ENCODE measurements around the gene RXRB. TPM values are rescaled to one million over a fixed set of nuclear protein-coding genes. Genes with fewer than 3 reads are reported as not detected.

Gene RXRB
- total and polyA plus RNA-seq, 10 of the 15 experiments (the other 5 are each of a cell fraction or from before 2014, with no cell fraction given), result 0.71 to 35.0 (median 20.4) TPM

DNA sequence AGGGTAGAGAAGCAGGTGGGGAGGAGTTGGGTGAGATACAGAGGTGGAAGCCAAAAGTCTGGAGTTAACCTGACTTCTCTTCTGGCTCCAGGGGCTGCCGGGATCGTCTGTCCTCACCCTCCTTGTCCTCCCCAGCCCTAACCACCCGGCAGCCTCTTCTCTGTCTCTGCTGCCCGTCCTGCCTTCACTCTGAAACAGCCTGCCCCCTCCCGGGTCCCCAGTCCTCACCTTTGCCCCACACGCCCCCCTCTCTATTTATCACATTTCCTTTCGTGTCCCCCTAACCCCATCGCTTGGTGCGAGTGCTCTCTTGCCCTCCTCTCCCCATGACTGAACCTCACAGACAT, 13.5 kb upstream of the RXRB start:
- Histone ChIP-seq H3K27ac (ENCODE audit: control insufficient read depth, insufficient read depth) (no peak overlapping the region), H3K36me3 (ENCODE audit: control insufficient read depth in 2 of 2, insufficient read depth in 2 of 2, low read length in 1 of 2) (peaks cover 0 to 5% of the 10 kb centered on the region in 2 experiments; a peak in 2 of 4 replicates), H3K9me3 (replicated peaks; ENCODE audit: control insufficient read depth, insufficient read depth, low read length) (no peaks in the 10 kb centered on the region), H3K4me2 (ENCODE audit: control insufficient read depth, insufficient read depth) (no peak overlapping the region), H3K79me2 (ENCODE audit: control insufficient read depth, insufficient read depth, low read length) (no peaks in the 10 kb centered on the region), H2AFZ (ENCODE audit: control insufficient read depth, low read depth, low read length) (no peak overlapping the region), H3K9ac (ENCODE audit: control insufficient read depth, insufficient read depth, low read length) (no peak overlapping the region), H3K4me3 (no peak overlapping the region), H3K4me1 (ENCODE audit: control insufficient read depth, insufficient read depth, low read length) (peaks cover 10% of the 10 kb centered on the region), H3K27me3 (replicated peaks in 1 of 2; ENCODE audit: control insufficient read depth in 2 of 2, insufficient read depth in 2 of 2, low read length in 1 of 2) (peaks cover 2 to 3% of the 10 kb centered on the region in 2 experiments; a peak in 3 of 4 replicates), H4K20me1 (ENCODE audit: control insufficient read depth, insufficient read depth) (no peaks in the 10 kb centered on the region; the same call in 1 of the 2 replicates)
- DNase-seq (ENCODE audit: low read depth, low spot score) (no peak), FAIRE-seq (no peak), ATAC-seq (peak; percentile 9)
- in situ Hi-C loops (cut with MboI) (no loop called here), intact Hi-C loops (cut with micrococcal nuclease; ENCODE audit: unreplicated experiment) (no loop called here)
- POLR2A ChIA-PET, result no interaction called here
- CTCF ChIA-PET, result no interaction called here
- no TSS peak for BruUV-seq (replicated peaks)
- 29% methylated on average over 8 of the region's 9 CpGs for WGBS (ENCODE audit: insufficient coverage, insufficient replicate concordance, low lambda C conversion rate, missing lambda C conversion rate)
- TF ChIP-seq NR2C2 (IDR thresholded peaks at IDR 0.05; ENCODE audit: borderline replicate concordance, control insufficient read depth, insufficient read length, low read depth), result no peak
- TF ChIP-seq MYC (IDR thresholded peaks at IDR 0.05; ENCODE audit: insufficient read depth, insufficient read length, insufficient replicate concordance, low read length, severe bottlenecking), result no peak
- no peak for TF ChIP-seq SMC3 (IDR thresholded peaks at IDR 0.05; ENCODE audit: borderline replicate concordance, low read length)
- TF ChIP-seq, protein P1, sequence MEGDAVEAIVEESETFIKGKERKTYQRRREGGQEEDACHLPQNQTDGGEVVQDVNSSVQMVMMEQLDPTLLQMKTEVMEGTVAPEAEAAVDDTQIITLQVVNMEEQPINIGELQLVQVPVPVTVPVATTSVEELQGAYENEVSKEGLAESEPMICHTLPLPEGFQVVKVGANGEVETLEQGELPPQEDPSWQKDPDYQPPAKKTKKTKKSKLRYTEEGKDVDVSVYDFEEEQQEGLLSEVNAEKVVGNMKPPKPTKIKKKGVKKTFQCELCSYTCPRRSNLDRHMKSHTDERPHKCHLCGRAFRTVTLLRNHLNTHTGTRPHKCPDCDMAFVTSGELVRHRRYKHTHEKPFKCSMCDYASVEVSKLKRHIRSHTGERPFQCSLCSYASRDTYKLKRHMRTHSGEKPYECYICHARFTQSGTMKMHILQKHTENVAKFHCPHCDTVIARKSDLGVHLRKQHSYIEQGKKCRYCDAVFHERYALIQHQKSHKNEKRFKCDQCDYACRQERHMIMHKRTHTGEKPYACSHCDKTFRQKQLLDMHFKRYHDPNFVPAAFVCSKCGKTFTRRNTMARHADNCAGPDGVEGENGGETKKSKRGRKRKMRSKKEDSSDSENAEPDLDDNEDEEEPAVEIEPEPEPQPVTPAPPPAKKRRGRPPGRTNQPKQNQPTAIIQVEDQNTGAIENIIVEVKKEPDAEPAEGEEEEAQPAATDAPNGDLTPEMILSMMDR (IDR thresholded peaks at IDR 0.05 in 2 of 3, conservative IDR thresholded peaks at IDR 0.05 in 1 of 3; ENCODE audit: control insufficient read depth in 2 of 3, extremely low read depth in 1 of 3, insufficient read depth in 1 of 3, low read depth in 3 of 3, low read length in 3 of 3), result no peak
- TF ChIP-seq GABPA (IDR thresholded peaks at IDR 0.05; ENCODE audit: low read depth), result no peak
- TF ChIP-seq, protein P2, sequence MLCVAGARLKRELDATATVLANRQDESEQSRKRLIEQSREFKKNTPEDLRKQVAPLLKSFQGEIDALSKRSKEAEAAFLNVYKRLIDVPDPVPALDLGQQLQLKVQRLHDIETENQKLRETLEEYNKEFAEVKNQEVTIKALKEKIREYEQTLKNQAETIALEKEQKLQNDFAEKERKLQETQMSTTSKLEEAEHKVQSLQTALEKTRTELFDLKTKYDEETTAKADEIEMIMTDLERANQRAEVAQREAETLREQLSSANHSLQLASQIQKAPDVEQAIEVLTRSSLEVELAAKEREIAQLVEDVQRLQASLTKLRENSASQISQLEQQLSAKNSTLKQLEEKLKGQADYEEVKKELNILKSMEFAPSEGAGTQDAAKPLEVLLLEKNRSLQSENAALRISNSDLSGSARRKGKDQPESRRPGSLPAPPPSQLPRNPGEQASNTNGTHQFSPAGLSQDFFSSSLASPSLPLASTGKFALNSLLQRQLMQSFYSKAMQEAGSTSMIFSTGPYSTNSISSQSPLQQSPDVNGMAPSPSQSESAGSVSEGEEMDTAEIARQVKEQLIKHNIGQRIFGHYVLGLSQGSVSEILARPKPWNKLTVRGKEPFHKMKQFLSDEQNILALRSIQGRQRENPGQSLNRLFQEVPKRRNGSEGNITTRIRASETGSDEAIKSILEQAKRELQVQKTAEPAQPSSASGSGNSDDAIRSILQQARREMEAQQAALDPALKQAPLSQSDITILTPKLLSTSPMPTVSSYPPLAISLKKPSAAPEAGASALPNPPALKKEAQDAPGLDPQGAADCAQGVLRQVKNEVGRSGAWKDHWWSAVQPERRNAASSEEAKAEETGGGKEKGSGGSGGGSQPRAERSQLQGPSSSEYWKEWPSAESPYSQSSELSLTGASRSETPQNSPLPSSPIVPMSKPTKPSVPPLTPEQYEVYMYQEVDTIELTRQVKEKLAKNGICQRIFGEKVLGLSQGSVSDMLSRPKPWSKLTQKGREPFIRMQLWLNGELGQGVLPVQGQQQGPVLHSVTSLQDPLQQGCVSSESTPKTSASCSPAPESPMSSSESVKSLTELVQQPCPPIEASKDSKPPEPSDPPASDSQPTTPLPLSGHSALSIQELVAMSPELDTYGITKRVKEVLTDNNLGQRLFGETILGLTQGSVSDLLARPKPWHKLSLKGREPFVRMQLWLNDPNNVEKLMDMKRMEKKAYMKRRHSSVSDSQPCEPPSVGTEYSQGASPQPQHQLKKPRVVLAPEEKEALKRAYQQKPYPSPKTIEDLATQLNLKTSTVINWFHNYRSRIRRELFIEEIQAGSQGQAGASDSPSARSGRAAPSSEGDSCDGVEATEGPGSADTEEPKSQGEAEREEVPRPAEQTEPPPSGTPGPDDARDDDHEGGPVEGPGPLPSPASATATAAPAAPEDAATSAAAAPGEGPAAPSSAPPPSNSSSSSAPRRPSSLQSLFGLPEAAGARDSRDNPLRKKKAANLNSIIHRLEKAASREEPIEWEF (IDR thresholded peaks at IDR 0.05; ENCODE audit: insufficient replicate concordance, low read depth, low read length), result no peak
- TF ChIP-seq BRCA1 (IDR thresholded peaks at IDR 0.05; ENCODE audit: low read depth, low read length), result no peak
- TF ChIP-seq, protein P3, sequence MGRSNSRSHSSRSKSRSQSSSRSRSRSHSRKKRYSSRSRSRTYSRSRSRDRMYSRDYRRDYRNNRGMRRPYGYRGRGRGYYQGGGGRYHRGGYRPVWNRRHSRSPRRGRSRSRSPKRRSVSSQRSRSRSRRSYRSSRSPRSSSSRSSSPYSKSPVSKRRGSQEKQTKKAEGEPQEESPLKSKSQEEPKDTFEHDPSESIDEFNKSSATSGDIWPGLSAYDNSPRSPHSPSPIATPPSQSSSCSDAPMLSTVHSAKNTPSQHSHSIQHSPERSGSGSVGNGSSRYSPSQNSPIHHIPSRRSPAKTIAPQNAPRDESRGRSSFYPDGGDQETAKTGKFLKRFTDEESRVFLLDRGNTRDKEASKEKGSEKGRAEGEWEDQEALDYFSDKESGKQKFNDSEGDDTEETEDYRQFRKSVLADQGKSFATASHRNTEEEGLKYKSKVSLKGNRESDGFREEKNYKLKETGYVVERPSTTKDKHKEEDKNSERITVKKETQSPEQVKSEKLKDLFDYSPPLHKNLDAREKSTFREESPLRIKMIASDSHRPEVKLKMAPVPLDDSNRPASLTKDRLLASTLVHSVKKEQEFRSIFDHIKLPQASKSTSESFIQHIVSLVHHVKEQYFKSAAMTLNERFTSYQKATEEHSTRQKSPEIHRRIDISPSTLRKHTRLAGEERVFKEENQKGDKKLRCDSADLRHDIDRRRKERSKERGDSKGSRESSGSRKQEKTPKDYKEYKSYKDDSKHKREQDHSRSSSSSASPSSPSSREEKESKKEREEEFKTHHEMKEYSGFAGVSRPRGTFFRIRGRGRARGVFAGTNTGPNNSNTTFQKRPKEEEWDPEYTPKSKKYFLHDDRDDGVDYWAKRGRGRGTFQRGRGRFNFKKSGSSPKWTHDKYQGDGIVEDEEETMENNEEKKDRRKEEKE (IDR thresholded peaks at IDR 0.05), result no peak
- no peak for TF ChIP-seq IKZF1 (conservative IDR thresholded peaks at IDR 0.05)
- SMC1A ChIA-PET (ENCODE audit: uncharacterized antibody, unreplicated experiment), result no interaction called here
- RAD21 ChIA-PET (ENCODE audit: unreplicated experiment), result no interaction called here

All from GM12878 (cell line).